HepG2 (cell line): ENCODE data around the gene TTLL13. TPM values are rescaled to one million over a fixed set of nuclear protein-coding genes. Genes with fewer than 3 reads are reported as not detected.
A peak's percentile ranks its signal among the peaks of the same experiment; 100 is the strongest.

Experiments
- ELF1 ChIP-seq: sonication (generic); formaldehyde crosslinking; IDR thresholded peaks from 2 replicates; pipeline ENCODE4 v1.4.0; 2020; ENCODE audit warnings: missing genetic modification reagents
- ETV5 ChIP-seq: IDR thresholded peaks from 2 replicates; pipeline ENCODE4 v1.6.1; 2018; ENCODE audit warnings: missing biosample characterization, missing genetic modification reagents, inconsistent platforms, borderline replicate concordance
- GABPB1 ChIP-seq: IDR thresholded peaks from 2 replicates; pipeline ENCODE4 v1.6.1; 2016; ENCODE audit warnings: mild to moderate bottlenecking, missing genetic modification reagents, moderate library complexity, missing compliant biosample characterization
- GATAD2A ChIP-seq: IDR thresholded peaks from 2 replicates; pipeline ENCODE4 v1.6.1; 2016
- MBD4 ChIP-seq: IDR thresholded peaks from 2 replicates; pipeline ENCODE4 v1.6.1; 2012; ENCODE audit warnings: low read length, inconsistent platforms, borderline replicate concordance
- RAD21 ChIP-seq: fragments of 450-650 bp; formaldehyde crosslinking; IDR thresholded peaks from 2 replicates; pipeline ENCODE4 v1.5.0; 2020; ENCODE audit warnings: mild to moderate bottlenecking
- RELA ChIP-seq: sonication (generic); formaldehyde crosslinking; IDR thresholded peaks from 2 replicates; pipeline ENCODE4 v1.4.0; 2020; ENCODE audit warnings: missing genetic modification reagents
- SIX1 ChIP-seq: sonication (generic); formaldehyde crosslinking; IDR thresholded peaks from 2 replicates; pipeline ENCODE4 v1.4.0; 2020; ENCODE audit warnings: missing genetic modification reagents, borderline replicate concordance
- SRSF1 ChIP-seq: fragments of 200-400 bp; formaldehyde crosslinking; optimal IDR thresholded peaks from 2 replicates; pipeline ENCODE3; 2017; ENCODE audit warnings: mild to moderate bottlenecking, low read depth, low read length, moderate library complexity
- YY1 ChIP-seq: IDR thresholded peaks from 2 replicates; pipeline ENCODE4 v1.6.1; 2011; ENCODE audit warnings: low read length, low read depth, moderate library complexity, mild to moderate bottlenecking; ENCODE audit not compliant: insufficient read depth, insufficient replicate concordance
- ZNF160 ChIP-seq: sonication (generic); formaldehyde crosslinking; IDR thresholded peaks from 2 replicates; pipeline ENCODE4 v1.8.0; 2022; ENCODE audit warnings: mild to moderate bottlenecking, inconsistent platforms, missing genetic modification reagents
- ZNF563 ChIP-seq: sonication (generic); formaldehyde crosslinking; IDR thresholded peaks from 2 replicates; pipeline ENCODE4 v1.8.0; 2022; ENCODE audit warnings: mild to moderate bottlenecking, moderate library complexity, missing genetic modification reagents
- ZXDC ChIP-seq: sonication (generic); formaldehyde crosslinking; IDR thresholded peaks from 2 replicates; pipeline ENCODE4 v1.5.0; 2020; ENCODE audit warnings: mild to moderate bottlenecking, missing genetic modification reagents
- polyA plus RNA-seq, 8 experiments: library from polyadenylated mRNA; depleted of rRNA in 3 of 8; stranded (reverse) in 7 of 8; unstranded in 1 of 8; fragments of >200 nt; fragmentation: Illumina TruSeq in 4 of 8; extraction: Trizol in 4 of 8; gene quantifications; 2 replicates each; pipeline versions ENCODE4 v1.2.1 to v1.2.3, GENCODE V29; 2011 to 2016; ENCODE audit warnings: low read depth in 4 of 8, missing spikeins in 1 of 8, mixed read lengths in 1 of 8; ENCODE audit not compliant: insufficient read depth in 1 of 8
- total RNA-seq, 5 experiments: library from RNA; depleted of rRNA; stranded (reverse); fragments of >200 nt; fragmentation: Illumina TruSeq; extraction: Trizol; gene quantifications; 2 replicates each; pipeline ENCODE4 v1.2.3, GENCODE V29; 2016; ENCODE audit warnings: low read depth in 1 of 5
- TF ChIP-seq, protein P1 (sequence below), 2 experiments: sonication (generic) in 1 of 2; formaldehyde crosslinking in 1 of 2; IDR thresholded peaks; 2 replicates each; pipeline versions ENCODE4 v1.4.0 to v1.6.1; 2018 to 2020; ENCODE audit warnings: missing genetic modification reagents in 2 of 2, borderline replicate concordance in 1 of 2, low read depth in 1 of 2, mild to moderate bottlenecking in 1 of 2, missing biosample characterization in 1 of 2

The TTLL13 gene
- total and polyA plus RNA-seq, 2 of the 13 experiments (the other 11 are each of a cell fraction or from before 2014, with no cell fraction given), result 0.07 to 0.29 TPM

DNA sequence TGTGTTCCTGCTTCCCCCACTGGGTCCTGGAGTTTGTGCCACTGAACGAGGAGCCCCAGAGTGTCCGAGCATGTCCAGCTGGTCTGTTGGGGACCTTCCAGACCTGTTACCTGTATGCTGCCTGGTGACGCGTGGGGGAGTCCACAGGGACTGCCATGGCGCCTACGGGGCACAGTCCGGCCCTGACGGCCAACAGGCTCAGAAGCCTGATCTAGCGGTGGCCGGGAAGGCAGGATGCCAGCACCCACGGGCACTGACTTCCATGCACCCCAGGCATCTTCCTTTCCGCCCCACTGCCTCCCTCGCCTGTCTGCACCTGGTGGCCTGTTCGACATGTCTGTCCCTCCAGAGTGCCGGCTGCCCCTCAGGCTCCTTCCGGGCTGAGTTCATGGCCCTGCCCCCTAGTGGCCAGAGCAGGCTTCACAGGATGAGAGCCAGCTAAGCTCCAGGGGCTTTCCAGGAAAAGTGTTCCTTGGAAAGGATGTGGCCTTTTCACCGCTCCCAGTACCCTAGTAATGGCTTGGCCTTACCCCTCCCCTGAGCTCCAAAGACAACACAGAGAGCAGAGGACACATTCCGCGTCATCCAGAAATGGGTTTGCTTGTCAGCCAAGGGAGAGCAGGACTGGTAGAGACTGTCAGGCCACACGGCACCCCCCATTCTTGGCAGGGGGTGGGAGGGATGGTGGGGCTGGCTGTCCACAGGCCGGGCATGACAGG is 51.8 kb downstream of the TTLL13 start (continued):
- TF ChIP-seq, protein P1, sequence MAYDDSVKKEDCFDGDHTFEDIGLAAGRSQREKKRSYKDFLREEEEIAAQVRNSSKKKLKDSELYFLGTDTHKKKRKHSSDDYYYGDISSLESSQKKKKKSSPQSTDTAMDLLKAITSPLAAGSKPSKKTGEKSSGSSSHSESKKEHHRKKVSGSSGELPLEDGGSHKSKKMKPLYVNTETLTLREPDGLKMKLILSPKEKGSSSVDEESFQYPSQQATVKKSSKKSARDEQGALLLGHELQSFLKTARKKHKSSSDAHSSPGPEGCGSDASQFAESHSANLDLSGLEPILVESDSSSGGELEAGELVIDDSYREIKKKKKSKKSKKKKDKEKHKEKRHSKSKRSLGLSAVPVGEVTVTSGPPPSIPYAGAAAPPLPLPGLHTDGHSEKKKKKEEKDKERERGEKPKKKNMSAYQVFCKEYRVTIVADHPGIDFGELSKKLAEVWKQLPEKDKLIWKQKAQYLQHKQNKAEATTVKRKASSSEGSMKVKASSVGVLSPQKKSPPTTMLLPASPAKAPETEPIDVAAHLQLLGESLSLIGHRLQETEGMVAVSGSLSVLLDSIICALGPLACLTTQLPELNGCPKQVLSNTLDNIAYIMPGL (CRISPR knock-in tag; IDR thresholded peaks at IDR 0.05; ENCODE audit: borderline replicate concordance in 1 of 2, low read depth in 1 of 2), result peak; percentile 38 to 39; a peak in 2 of 4 replicates
- 0 out of 2 replicates have a peak, but pooled peaks have one; percentile 9 for TF ChIP-seq GATAD2A
- TF ChIP-seq RAD21 (CRISPR knock-in tag), result peak; percentile 50; the same call in 1 of the 2 replicates
- TF ChIP-seq MBD4, result no peak
- TF ChIP-seq YY1, result peak; percentile 35
- TF ChIP-seq ETV5, result peak; percentile 72
- TF ChIP-seq ZNF160 (CRISPR knock-in tag), result no peak
- peak; percentile 57 for TF ChIP-seq GABPB1 (CRISPR knock-in tag)
- no peak for TF ChIP-seq SRSF1
- TF ChIP-seq ZNF563 (CRISPR knock-in tag), result no peak
- TF ChIP-seq SIX1, result no peak
- TF ChIP-seq RELA (CRISPR knock-in tag), result peak; percentile 59; the same call in 1 of the 2 replicates
- no peak for TF ChIP-seq ZXDC (CRISPR knock-in tag)
- TF ChIP-seq ELF1 (CRISPR knock-in tag), result peak; percentile 74
